GM12892 (cell line): ENCODE results near the gene DDX18.

Experiments
- POLR2A ChIP-seq: IDR thresholded peaks from 2 replicates; pipeline ENCODE4 v1.6.1; 2011; ENCODE audit warnings: low read depth, low read length, control low read depth
- POLR2AphosphoS5 ChIP-seq: IDR thresholded peaks from 2 replicates; pipeline ENCODE4 v1.6.1; 2011; ENCODE audit warnings: low read depth, low read length, control low read depth
- TAF1 ChIP-seq: IDR thresholded peaks from 2 replicates; pipeline ENCODE4 v1.6.1; 2011; ENCODE audit warnings: low read depth, mild to moderate bottlenecking, control low read depth, low read length, borderline replicate concordance

DNA sequence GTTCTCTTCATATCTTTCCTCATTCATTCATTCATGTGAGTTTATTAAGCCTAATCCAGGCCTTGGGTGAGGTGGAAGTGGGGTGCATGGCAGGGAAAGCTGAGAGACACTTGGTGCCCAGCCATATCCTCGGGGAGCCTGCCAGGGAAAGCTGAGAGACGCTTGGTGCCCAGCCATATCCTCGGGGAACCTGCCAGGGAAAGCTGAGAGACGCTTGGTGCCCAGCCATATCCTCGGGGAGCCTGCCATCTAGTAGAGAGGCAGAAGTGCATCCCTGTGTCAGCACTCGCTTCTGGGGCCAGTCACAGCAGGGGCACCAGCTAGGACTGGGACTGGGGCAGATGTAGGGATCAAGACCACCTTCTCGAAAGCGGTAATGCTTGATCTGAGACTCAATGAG lies 39.4 kb downstream of the DDX18 start:
- TF ChIP-seq POLR2A (no peak), TAF1 (no peak), POLR2AphosphoS5 (no peak)
